Measurements from ENCODE around the gene FAM83B. TPM values are rescaled to one million over a fixed set of nuclear protein-coding genes. Genes with fewer than 3 reads are reported as not detected.

The FAM83B gene
- total RNA-seq, 1 donor from 2014 or later, result 0.63 TPM

GRCh38 chr6:54980511-54981275 is 134.1 kb downstream of the FAM83B start:
- no peak for TF ChIP-seq CTCF (IDR thresholded peaks at IDR 0.05; ENCODE audit: borderline replicate concordance)

DNA sequence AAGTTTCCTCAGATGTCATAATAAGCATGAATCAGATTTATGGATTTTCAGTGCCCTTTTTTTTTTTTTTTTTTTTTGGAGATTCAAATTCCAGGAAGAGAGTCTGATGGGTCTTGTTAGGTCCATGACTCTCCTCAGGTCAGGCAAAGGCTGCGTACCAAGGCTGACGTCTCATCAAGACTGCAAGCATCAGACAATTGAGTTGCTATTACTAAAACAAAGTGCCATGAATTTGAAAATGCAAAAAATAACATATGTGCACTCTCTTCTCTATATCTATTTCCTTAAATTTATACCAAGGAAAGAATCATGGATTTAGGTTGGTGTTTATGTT is 134.7 kb downstream of the FAM83B start:
- intact Hi-C loops (cut with micrococcal nuclease), result no loop called here
- no peak for TF ChIP-seq CTCF (IDR thresholded peaks at IDR 0.05; ENCODE audit: borderline replicate concordance)

More at GRCh38 chr6:54980511-54981275, 134.1 kb downstream of the FAM83B start:
- intact Hi-C loops (cut with micrococcal nuclease), result no loop called here
- Histone ChIP-seq H3K27me3 (ENCODE audit: low read depth) (no peaks in the 10 kb centered on the region), H3K4me3 (no peak overlapping the region), H3K27ac (replicated peaks) (no peak overlapping the region), H3K36me3 (no peaks in the 10 kb centered on the region), H3K4me1 (no peaks in the 10 kb centered on the region), H3K9me3 (replicated peaks) (peaks cover 20% of the 10 kb centered on the region)
- DNase-seq, result no peak

DNA sequence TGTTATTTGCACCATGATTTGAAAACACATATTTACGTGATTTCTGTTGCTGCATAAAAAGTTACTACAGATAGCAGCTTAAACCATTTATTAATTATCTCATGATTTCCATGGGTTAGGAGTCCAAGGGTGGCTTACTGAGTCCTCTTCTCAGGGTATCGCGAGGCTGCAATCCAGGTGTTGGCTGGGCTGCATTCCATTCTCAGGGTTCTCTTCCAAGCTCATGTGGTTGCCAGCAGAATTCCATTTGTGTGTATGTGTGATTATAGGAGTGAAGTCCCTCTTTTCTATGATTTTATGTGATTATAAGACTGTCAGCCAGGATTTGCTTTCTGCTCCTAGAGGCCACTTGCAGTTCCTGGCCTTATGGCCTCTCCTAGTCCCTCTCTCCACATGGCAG is 135.1 kb downstream of the FAM83B start:
- Histone ChIP-seq H3K9me3 (replicated peaks) (peaks cover 29% of the 10 kb centered on the region), H3K27me3 (ENCODE audit: low read depth) (no peaks in the 10 kb centered on the region), H3K4me1 (no peaks in the 10 kb centered on the region), H3K27ac (replicated peaks) (no peak overlapping the region), H3K4me3 (no peak overlapping the region), H3K36me3 (no peaks in the 10 kb centered on the region)
- no peak for TF ChIP-seq CTCF (IDR thresholded peaks at IDR 0.05; ENCODE audit: borderline replicate concordance)
- no peak for DNase-seq
- intact Hi-C loops (cut with micrococcal nuclease), result no loop called here

More for the DNA sequence above, 134.7 kb downstream of the FAM83B start:
- Histone ChIP-seq H3K4me1 (no peaks in the 10 kb centered on the region), H3K4me3 (no peak overlapping the region), H3K27ac (replicated peaks) (no peak overlapping the region), H3K9me3 (replicated peaks) (peaks cover 25% of the 10 kb centered on the region), H3K27me3 (ENCODE audit: low read depth) (no peaks in the 10 kb centered on the region), H3K36me3 (no peaks in the 10 kb centered on the region)
- DNase-seq, result no peak

DNA sequence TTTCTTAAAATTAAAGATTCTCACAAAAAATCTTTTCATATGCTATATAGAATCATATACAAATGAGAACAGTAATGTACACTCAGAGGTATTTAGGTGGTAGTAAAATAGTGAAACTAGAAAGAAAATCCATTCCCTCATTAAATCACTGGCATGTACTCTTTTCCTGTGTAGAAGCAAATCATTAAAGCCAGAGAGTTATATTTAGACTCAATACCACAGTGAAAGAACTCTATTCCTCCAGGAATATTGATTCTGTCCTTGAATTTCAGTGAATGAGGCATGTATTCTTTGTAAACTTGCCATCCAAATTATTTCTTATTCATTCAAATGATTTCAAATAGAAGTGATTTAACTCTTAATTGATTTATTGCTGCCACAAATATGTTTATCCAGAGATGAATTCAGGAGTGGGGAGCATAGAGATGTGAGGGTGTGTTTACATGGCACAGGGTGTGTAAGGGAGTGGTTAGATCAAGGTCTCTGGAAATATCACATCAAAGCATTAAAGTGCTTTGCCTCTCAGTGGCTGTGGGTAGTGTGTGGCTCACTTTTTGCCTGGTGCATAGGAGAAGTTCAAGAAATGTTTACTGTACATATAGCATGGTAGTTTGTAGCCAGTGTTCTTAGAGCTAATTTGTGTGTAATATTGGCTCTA is 141.2 kb downstream of the FAM83B start:
- H3K9me3 ChIP-seq (replicated peaks), result peaks cover 40% of the 10 kb centered on the region
- H3K4me1 ChIP-seq, result no peaks in the 10 kb centered on the region
- TF ChIP-seq CTCF (IDR thresholded peaks at IDR 0.05; ENCODE audit: borderline replicate concordance), result no peak
- no peaks in the 10 kb centered on the region for H3K27me3 ChIP-seq (ENCODE audit: low read depth)
- DNase-seq, result no peak
- no peak overlapping the region for H3K27ac ChIP-seq (replicated peaks)
- H3K4me3 ChIP-seq, result no peak overlapping the region
- no peaks in the 10 kb centered on the region for H3K36me3 ChIP-seq
- intact Hi-C loops (cut with micrococcal nuclease), result no loop called here

DNA sequence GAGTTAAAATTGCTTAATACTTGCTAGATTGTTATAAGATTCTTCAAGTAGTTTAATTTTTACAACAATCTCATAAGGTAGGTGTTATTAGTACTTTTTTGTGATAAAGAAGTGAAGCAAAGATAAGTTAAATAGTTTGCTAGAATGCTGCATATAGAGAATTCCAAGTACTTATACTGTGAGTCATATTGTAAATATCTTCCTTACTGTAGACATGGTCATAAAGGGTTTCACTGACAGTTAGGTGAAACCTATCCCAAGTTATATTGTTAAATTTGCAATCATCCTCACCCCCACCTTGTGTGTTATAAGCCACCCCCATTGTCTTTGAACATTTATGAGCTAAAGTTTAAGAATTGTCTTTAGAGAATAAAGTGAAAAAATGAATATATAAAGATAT is 142.0 kb downstream of the FAM83B start:
- Histone ChIP-seq H3K27ac (replicated peaks) (no peak overlapping the region), H3K9me3 (replicated peaks) (peaks cover 48% of the 10 kb centered on the region), H3K4me3 (no peak overlapping the region), H3K27me3 (ENCODE audit: low read depth) (no peaks in the 10 kb centered on the region), H3K4me1 (no peaks in the 10 kb centered on the region), H3K36me3 (no peaks in the 10 kb centered on the region)
- intact Hi-C loops (cut with micrococcal nuclease), result no loop called here
- TF ChIP-seq CTCF (IDR thresholded peaks at IDR 0.05; ENCODE audit: borderline replicate concordance), result no peak
- no peak for DNase-seq
